Cardiac septum (tissue), 1 donor: ENCODE measurements around the gene ELL. TPM values are rescaled to one million over a fixed set of nuclear protein-coding genes. Genes with fewer than 3 reads are reported as not detected.
A peak's percentile ranks its signal among the peaks of the same experiment; 100 is the strongest.
"Not testable (repeated sequence)": the region's sequence is repeated elsewhere in the genome, so short reads cannot be mapped to it uniquely, and the experiment has no call there.

Experiments used
- DNase-seq: peaks from one replicate; pipeline ENCODE4 v3.0.0-alpha.2; 2020; ENCODE audit warnings: low spot score
- intact Hi-C: fragments of 100-400 bp; cut with DNase I; formaldehyde crosslinking; loops from one replicate; pipeline ENCODE4 v1.14.0; 2022
- total RNA-seq: library from RNA; stranded (reverse); fragmentation: NEBNext Ultra II Directional; extraction: Animal tissue kit (Norgen Biotek cat#: 25700); gene quantifications from one replicate; pipeline ENCODE4 v1.2.1, GENCODE V29; 2021
- donor health status: DM: no; HTN: no; CAD: no.

ELL gene
- total RNA-seq, 1 donor from 2014 or later = 9.9 TPM

GRCh38 chr19:18533058-18533457 is 11.2 kb upstream of the ELL start:
- intact Hi-C loops = no loop called here
- no peak for DNase-seq

- intact Hi-C loops = no loop called here
- DNase-seq = no peak
Observed at GRCh38 chr19:18532168-18532890, 10.5 kb upstream of the ELL start.

DNA sequence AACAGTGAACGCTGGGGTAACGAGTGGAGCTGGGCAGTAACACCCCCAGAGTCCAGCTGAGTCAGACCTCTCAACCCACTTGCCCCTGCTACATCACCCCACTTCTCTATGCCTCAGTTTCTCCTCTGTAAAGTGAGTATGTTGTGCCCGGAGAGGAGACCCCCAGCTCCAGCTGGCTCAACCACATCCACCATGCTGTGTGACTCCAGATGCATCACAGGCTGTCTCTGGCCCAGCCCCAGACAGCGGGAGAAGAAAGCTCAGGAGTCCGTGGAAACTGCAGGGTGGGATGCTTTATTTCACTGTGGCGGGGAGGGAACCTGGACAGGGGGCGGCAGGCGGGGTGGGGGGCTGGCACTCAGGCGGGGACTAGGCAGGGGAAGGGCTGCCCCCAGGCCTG is 9.6 kb upstream of the ELL start:
- DNase-seq = no peak
- intact Hi-C loops = no loop called here

- no peak for DNase-seq
- intact Hi-C loops = no loop called here
Observed at GRCh38 chr19:18529782-18530181, 7.9 kb upstream of the ELL start.

- intact Hi-C loops = no loop called here
- DNase-seq = no peak
Observed at GRCh38 chr19:18526316-18526715, 4.4 kb upstream of the ELL start.

- intact Hi-C loops = loop anchor here (5.0 kb wide), 2 partner anchors 33 to 47 kb away; partner anchors contain the start of gene KXD1
- DNase-seq = no peak
Observed at GRCh38 chr19:18523841-18524240, 2.0 kb upstream of the ELL start.

GRCh38 chr19:18522862-18523440 is 1.1 kb upstream of the ELL start:
- intact Hi-C loops = loop anchor here (5.0 kb wide), 2 partner anchors 34 to 46 kb away; partner anchors contain the start of gene KXD1
- not testable (repeated sequence) for DNase-seq

- intact Hi-C loops = loop anchor here (5.0 kb wide), 2 partner anchors 35 to 45 kb away; partner anchors contain the start of gene KXD1
- DNase-seq = peak; percentile 100
Observed at GRCh38 chr19:18522124-18522861, 423 bp upstream of the ELL start.

- DNase-seq = no peak
- intact Hi-C loops = loop anchor here (5.0 kb wide), 2 partner anchors 36 to 44 kb away; partner anchors contain the start of gene KXD1
Observed at GRCh38 chr19:18520848-18521691, 800 bp downstream of the ELL start.

- no peak for DNase-seq
- intact Hi-C loops = loop anchor here (5.0 kb wide), 2 partner anchors 37 to 43 kb away; partner anchors contain the start of gene KXD1
Observed at GRCh38 chr19:18519962-18520847, 1.7 kb downstream of the ELL start.

GRCh38 chr19:18518639-18519038 is 3.2 kb downstream of the ELL start:
- no peak for DNase-seq
- intact Hi-C loops = no loop called here

GRCh38 chr19:18517606-18518005 is 4.3 kb downstream of the ELL start:
- DNase-seq = no peak
- intact Hi-C loops = no loop called here

- DNase-seq = no peak
- intact Hi-C loops = no loop called here
Observed at GRCh38 chr19:18515959-18516358, 5.9 kb downstream of the ELL start.

- DNase-seq = peak; percentile 93
- intact Hi-C loops = no loop called here
Observed at GRCh38 chr19:18514800-18515682, 6.8 kb downstream of the ELL start.

GRCh38 chr19:18513868-18514267 is 8.0 kb downstream of the ELL start:
- intact Hi-C loops = no loop called here
- peak; percentile 86 for DNase-seq

- intact Hi-C loops = no loop called here
- DNase-seq = no peak
Observed at GRCh38 chr19:18510216-18510615, 11.7 kb downstream of the ELL start.

DNA sequence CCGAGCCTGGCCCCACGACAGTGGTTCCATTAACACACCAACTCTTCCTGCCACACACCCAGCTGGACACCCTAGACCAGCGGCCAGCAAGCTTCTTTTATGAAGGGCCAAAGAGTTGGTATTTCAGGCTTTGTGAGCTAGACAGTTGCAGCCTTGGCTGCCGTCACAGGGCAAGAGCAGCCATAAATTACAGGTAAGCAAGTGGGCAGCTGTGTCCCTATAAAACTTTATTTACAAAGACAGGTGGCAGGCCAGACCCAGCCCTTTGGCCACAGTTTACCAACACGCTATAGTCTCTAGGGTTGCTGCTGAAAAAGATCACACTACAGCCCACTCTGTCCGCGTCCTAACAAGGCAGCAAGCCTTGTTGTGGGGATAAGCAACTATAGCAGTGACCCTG is 13.3 kb downstream of the ELL start:
- no peak for DNase-seq
- intact Hi-C loops = loop anchor here (5.0 kb wide), 1 partner anchor 41 kb away; no protein-coding TSS in a partner anchor
